Neuronal stem cell (in vitro differentiated cells): ENCODE measurements around the gene C8B.
A peak's percentile ranks its signal among the peaks of the same experiment; 100 is the strongest.

ENCODE experiments used
- DNase-seq: peaks from one replicate; pipeline ENCODE4 v3.0.0-alpha.2; 2013; ENCODE audit warnings: low spot score
- H2AFZ ChIP-seq: one replicate; pipeline ENCODE4 v1.6.1; 2013; ENCODE audit warnings: mild to moderate bottlenecking, low read length, inconsistent platforms
- H2AK5ac ChIP-seq: 2 replicates; pipeline ENCODE4 v1.6.1; 2013; ENCODE audit warnings: low read depth, mild to moderate bottlenecking, inconsistent platforms, low read length, moderate library complexity, mixed read lengths
- H2BK120ac ChIP-seq: 2 replicates; pipeline ENCODE4 v1.6.1; 2013; ENCODE audit warnings: low read depth, mild to moderate bottlenecking, inconsistent platforms, low read length, moderate library complexity, mixed read lengths
- H2BK12ac ChIP-seq: one replicate; pipeline ENCODE4 v1.6.1; 2013; ENCODE audit warnings: low read length, inconsistent platforms
- H2BK15ac ChIP-seq: 2 replicates; pipeline ENCODE4 v1.6.1; 2013; ENCODE audit warnings: mild to moderate bottlenecking, low read length, inconsistent platforms, mixed read lengths
- H2BK5ac ChIP-seq: one replicate; pipeline ENCODE4 v1.6.1; 2013; ENCODE audit warnings: inconsistent platforms, mild to moderate bottlenecking, low read length, moderate library complexity
- H3K14ac ChIP-seq: one replicate; pipeline ENCODE4 v1.6.1; 2013; ENCODE audit warnings: low read length, inconsistent platforms
- H3K18ac ChIP-seq: 2 replicates; pipeline ENCODE4 v1.6.1; 2013; ENCODE audit warnings: low read length, inconsistent platforms
- H3K23ac ChIP-seq: 2 replicates; pipeline ENCODE4 v1.6.1; 2013; ENCODE audit warnings: low read depth, mild to moderate bottlenecking, mixed read lengths, low read length, inconsistent platforms; ENCODE audit not compliant: poor library complexity
- H3K27ac ChIP-seq: replicated peaks from 3 replicates; pipeline ENCODE4 v1.5.1; 2013; ENCODE audit warnings: low read length, inconsistent platforms
- H3K27me3 ChIP-seq, 3 experiments: 2 replicates each; pipeline ENCODE4 v1.6.1; 2013; ENCODE audit warnings: low read length in 3 of 3, mild to moderate bottlenecking in 2 of 3, inconsistent platforms in 1 of 3, low read depth in 1 of 3, mixed read lengths in 1 of 3, moderate library complexity in 1 of 3; ENCODE audit not compliant: control insufficient read depth in 3 of 3, insufficient read depth in 3 of 3
- H3K36me3 ChIP-seq, 2 donors: replicated peaks in 1 of 2; 2 replicates each; pipeline ENCODE4 v1.6.1; 2013; ENCODE audit warnings: low read length in 2 of 2; ENCODE audit not compliant: control insufficient read depth in 2 of 2, insufficient read depth in 2 of 2
- H3K4ac ChIP-seq: 2 replicates; pipeline ENCODE4 v1.6.1; 2013; ENCODE audit warnings: inconsistent platforms, mild to moderate bottlenecking, low read length, moderate library complexity
- H3K4me1 ChIP-seq, 2 donors: 1 replicate in 1 of 2; 2 replicates in 1 of 2; pipeline ENCODE4 v1.6.1; 2013; ENCODE audit warnings: low read length in 2 of 2, low read depth in 1 of 2; ENCODE audit not compliant: control insufficient read depth in 2 of 2, insufficient read depth in 1 of 2
- H3K4me2 ChIP-seq: one replicate; pipeline ENCODE4 v1.6.1; 2013; ENCODE audit warnings: mild to moderate bottlenecking, low read length, inconsistent platforms; ENCODE audit not compliant: insufficient read depth, poor library complexity, severe bottlenecking
- H3K4me3 ChIP-seq, 2 donors: 2 replicates each; pipeline ENCODE4 v1.5.1; 2013; ENCODE audit warnings: low read length in 2 of 2, mild to moderate bottlenecking in 2 of 2, inconsistent platforms in 1 of 2, moderate library complexity in 1 of 2
- H3K79me1 ChIP-seq: one replicate; pipeline ENCODE4 v1.6.1; 2013; ENCODE audit warnings: low read depth, mild to moderate bottlenecking, inconsistent platforms, low read length, moderate library complexity
- H3K9ac ChIP-seq: one replicate; pipeline ENCODE4 v1.6.1; 2013; ENCODE audit warnings: mild to moderate bottlenecking, low read depth, low read length, inconsistent platforms; ENCODE audit not compliant: poor library complexity
- H3K9me3 ChIP-seq, 2 donors: replicated peaks in 1 of 2; 2 replicates each; pipeline versions ENCODE3 to v1.6.1; 2013; ENCODE audit warnings: low read length in 2 of 2, mild to moderate bottlenecking in 2 of 2, inconsistent platforms in 1 of 2, low read depth in 1 of 2, mixed read lengths in 1 of 2, moderate library complexity in 1 of 2; ENCODE audit not compliant: control insufficient read depth in 2 of 2, insufficient read depth in 1 of 2
- H4K8ac ChIP-seq: one replicate; pipeline ENCODE4 v1.6.1; 2013; ENCODE audit warnings: low read depth, mild to moderate bottlenecking, inconsistent platforms, low read length, moderate library complexity
- H4K91ac ChIP-seq: one replicate; pipeline ENCODE4 v1.6.1; 2013; ENCODE audit warnings: low read length, low read depth, mild to moderate bottlenecking, inconsistent platforms; ENCODE audit not compliant: poor library complexity
- WGBS, 2 donors: extraction: QIAGEN DNeasy Blood & Tissue Kit; methylation state at CpG; one replicate each; pipeline ENCODE4 v1.1.7; 2013; ENCODE audit warnings: missing lambda C conversion rate in 2 of 2, mixed read lengths in 1 of 2; ENCODE audit not compliant: insufficient read length in 2 of 2, insufficient replicate concordance in 1 of 2; ENCODE audit errors: extremely low coverage in 2 of 2; 5-methylcytosine and 5-hydroxymethylcytosine counted together

The C8B gene

GRCh38 chr1:56972976-56973375 lies 7.2 kb upstream of the C8B start:
- H3K4me2 ChIP-seq, result no peak overlapping the region
- no peaks in the 10 kb centered on the region for H3K36me3 ChIP-seq
- H3K9me3 ChIP-seq, result no peaks in the 10 kb centered on the region
- H2AK5ac ChIP-seq, result no peak overlapping the region
- no peak overlapping the region for H3K23ac ChIP-seq
- no peak overlapping the region for H2BK15ac ChIP-seq
- H2AFZ ChIP-seq, result no peak overlapping the region
- no peak overlapping the region for H3K14ac ChIP-seq
- no CpG with 5 or more reads among the region's 1 CpG for WGBS, 2 donors
- no peak overlapping the region for H2BK5ac ChIP-seq
- no peak overlapping the region for H2BK12ac ChIP-seq
- no peak overlapping the region for H2BK120ac ChIP-seq
- no peak overlapping the region for H4K8ac ChIP-seq
- no peaks in the 10 kb centered on the region for H3K79me1 ChIP-seq
- H4K91ac ChIP-seq, result no peak overlapping the region
- H3K18ac ChIP-seq, result no peak overlapping the region
- H3K27ac ChIP-seq, result no peak overlapping the region
- DNase-seq, result no peak
- no peak overlapping the region for H3K4ac ChIP-seq
- H3K4me1 ChIP-seq, result no peaks in the 10 kb centered on the region
- no peak overlapping the region for H3K4me3 ChIP-seq
- H3K27me3 ChIP-seq, result peaks cover 0 to 7% (median 0%) of the 10 kb centered on the region in 3 experiments
- no peak overlapping the region for H3K9ac ChIP-seq

- Histone ChIP-seq H3K14ac (no peak overlapping the region), H3K4me2 (no peak overlapping the region), H4K8ac (no peak overlapping the region), H2BK15ac (no peak overlapping the region), H2AFZ (no peak overlapping the region), H3K4ac (no peak overlapping the region), H2BK120ac (no peak overlapping the region), H3K4me1 (no peaks in the 10 kb centered on the region), H3K27ac (no peak overlapping the region), H3K9me3 (no peaks in the 10 kb centered on the region), H3K9ac (peak overlapping the region; percentile 65), H2BK12ac (no peak overlapping the region), H3K79me1 (no peaks in the 10 kb centered on the region), H3K4me3 (no peak overlapping the region), H3K36me3 (no peaks in the 10 kb centered on the region), H3K27me3 (peaks cover 0 to 7% (median 0%) of the 10 kb centered on the region in 3 experiments), H2AK5ac (no peak overlapping the region), H2BK5ac (no peak overlapping the region), H3K18ac (no peak overlapping the region), H3K23ac (no peak overlapping the region), H4K91ac (no peak overlapping the region)
- WGBS, 2 donors, result no CpG with 5 or more reads among the region's 1 CpG
- no peak for DNase-seq
These were observed 4.5 kb upstream of the C8B start for GRCh38 chr1:56970280-56970679.

GRCh38 chr1:56968878-56969495 lies 3.2 kb upstream of the C8B start:
- Histone ChIP-seq H4K8ac (no peak overlapping the region), H3K27ac (no peak overlapping the region), H3K23ac (no peak overlapping the region), H2AK5ac (no peak overlapping the region), H3K9me3 (no peaks in the 10 kb centered on the region), H2BK5ac (no peak overlapping the region), H3K18ac (no peak overlapping the region), H2BK15ac (no peak overlapping the region), H3K4me3 (no peak overlapping the region), H2AFZ (no peak overlapping the region), H3K27me3 (peaks cover 0 to 7% (median 0%) of the 10 kb centered on the region in 3 experiments), H3K36me3 (no peaks in the 10 kb centered on the region), H3K79me1 (no peaks in the 10 kb centered on the region), H3K4ac (no peak overlapping the region), H2BK12ac (no peak overlapping the region), H4K91ac (no peak overlapping the region), H3K9ac (no peak overlapping the region), H3K14ac (no peak overlapping the region), H3K4me2 (no peak overlapping the region), H2BK120ac (no peak overlapping the region), H3K4me1 (peaks cover 0 to 8% of the 10 kb centered on the region in 2 donors)
- WGBS, 2 donors, result no CpG with 5 or more reads among the region's 2 CpGs
- no peak for DNase-seq

- H3K4me2 ChIP-seq, result no peak overlapping the region
- no peak overlapping the region for H3K9ac ChIP-seq
- no peak overlapping the region for H2AFZ ChIP-seq
- H3K4ac ChIP-seq, result no peak overlapping the region
- no peak overlapping the region for H2BK5ac ChIP-seq
- H2BK12ac ChIP-seq, result no peak overlapping the region
- H4K91ac ChIP-seq, result no peak overlapping the region
- H3K27ac ChIP-seq, result no peak overlapping the region
- peaks cover 0 to 8% of the 10 kb centered on the region in 2 donors for H3K4me1 ChIP-seq
- no peak overlapping the region for H3K14ac ChIP-seq
- H3K18ac ChIP-seq, result no peak overlapping the region
- no peak overlapping the region for H2AK5ac ChIP-seq
- no CpG with 5 or more reads among the region's 15 CpGs for WGBS, 2 donors
- no peak overlapping the region for H2BK120ac ChIP-seq
- no peaks in the 10 kb centered on the region for H3K9me3 ChIP-seq
- H4K8ac ChIP-seq, result no peak overlapping the region
- H3K4me3 ChIP-seq, result no peak overlapping the region
- DNase-seq, result peak; percentile 35
- no peak overlapping the region for H2BK15ac ChIP-seq
- H3K36me3 ChIP-seq, result no peaks in the 10 kb centered on the region
- H3K23ac ChIP-seq, result no peak overlapping the region
- H3K27me3 ChIP-seq, result peaks cover 0 to 7% (median 0%) of the 10 kb centered on the region in 3 experiments
- H3K79me1 ChIP-seq, result no peaks in the 10 kb centered on the region
These were observed 2.4 kb upstream of the C8B start for GRCh38 chr1:56967900-56968832.
